ENCODE data around the gene MTNR1A. TPM values are rescaled to one million over a fixed set of nuclear protein-coding genes. Genes with fewer than 3 reads are reported as not detected.

Gene MTNR1A
- total RNA-seq, 1 donor, result not detected

- no peak overlapping the region for H2AFZ ChIP-seq (ENCODE audit: low read length)
- no peaks in the 10 kb centered on the region for H3K4me1 ChIP-seq (ENCODE audit: insufficient read depth, low read length)
- TF ChIP-seq, protein P1, sequence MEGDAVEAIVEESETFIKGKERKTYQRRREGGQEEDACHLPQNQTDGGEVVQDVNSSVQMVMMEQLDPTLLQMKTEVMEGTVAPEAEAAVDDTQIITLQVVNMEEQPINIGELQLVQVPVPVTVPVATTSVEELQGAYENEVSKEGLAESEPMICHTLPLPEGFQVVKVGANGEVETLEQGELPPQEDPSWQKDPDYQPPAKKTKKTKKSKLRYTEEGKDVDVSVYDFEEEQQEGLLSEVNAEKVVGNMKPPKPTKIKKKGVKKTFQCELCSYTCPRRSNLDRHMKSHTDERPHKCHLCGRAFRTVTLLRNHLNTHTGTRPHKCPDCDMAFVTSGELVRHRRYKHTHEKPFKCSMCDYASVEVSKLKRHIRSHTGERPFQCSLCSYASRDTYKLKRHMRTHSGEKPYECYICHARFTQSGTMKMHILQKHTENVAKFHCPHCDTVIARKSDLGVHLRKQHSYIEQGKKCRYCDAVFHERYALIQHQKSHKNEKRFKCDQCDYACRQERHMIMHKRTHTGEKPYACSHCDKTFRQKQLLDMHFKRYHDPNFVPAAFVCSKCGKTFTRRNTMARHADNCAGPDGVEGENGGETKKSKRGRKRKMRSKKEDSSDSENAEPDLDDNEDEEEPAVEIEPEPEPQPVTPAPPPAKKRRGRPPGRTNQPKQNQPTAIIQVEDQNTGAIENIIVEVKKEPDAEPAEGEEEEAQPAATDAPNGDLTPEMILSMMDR (IDR thresholded peaks at IDR 0.05; ENCODE audit: extremely low read depth, low read depth, low read length), result no peak
- H3K9me3 ChIP-seq (ENCODE audit: low read depth, low read length), result no peaks in the 10 kb centered on the region
- no peaks in the 10 kb centered on the region for H3K79me2 ChIP-seq (ENCODE audit: insufficient read depth, low read length)
- H3K27me3 ChIP-seq (ENCODE audit: insufficient read depth, low read length), result no peaks in the 10 kb centered on the region
- no peak overlapping the region for H3K4me2 ChIP-seq (ENCODE audit: insufficient read depth, low read length)
- no peak overlapping the region for H3K27ac ChIP-seq (ENCODE audit: low read depth, low read length)
- H3K4me3 ChIP-seq (ENCODE audit: insufficient read depth, low read length), result no peak overlapping the region
- H4K20me1 ChIP-seq (ENCODE audit: insufficient read depth, low read length), result no peaks in the 10 kb centered on the region
- no peak for DNase-seq (ENCODE audit: insufficient read length, low spot score, missing footprints)
- no peaks in the 10 kb centered on the region for H3K36me3 ChIP-seq (ENCODE audit: insufficient read depth, low read length)
These were observed 60.9 kb downstream of the MTNR1A start for GRCh38 chr4:186494496-186494895.

DNA sequence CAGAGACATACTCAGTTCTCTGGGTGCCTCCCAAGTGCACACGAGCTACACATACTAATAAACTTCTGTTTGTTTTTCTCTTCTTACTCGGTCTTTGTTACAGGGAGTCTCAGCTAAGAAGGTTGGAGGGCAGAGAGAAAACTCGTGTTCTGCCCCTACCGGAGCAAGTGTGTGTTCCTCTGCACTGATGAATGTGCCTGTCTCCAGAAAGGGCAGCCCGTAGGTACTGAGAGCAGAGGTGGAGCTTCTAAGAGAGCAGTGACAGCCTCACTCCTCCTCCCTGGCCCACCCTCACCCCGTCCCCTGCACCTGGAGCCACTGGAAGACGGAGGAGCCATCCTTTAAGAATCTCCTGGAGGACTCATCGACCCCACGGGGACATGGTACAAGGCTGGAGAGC, 67.6 kb downstream of the MTNR1A start:
- H4K20me1 ChIP-seq (ENCODE audit: insufficient read depth, low read length), result no peaks in the 10 kb centered on the region
- no peak overlapping the region for H2AFZ ChIP-seq (ENCODE audit: low read length)
- no peak overlapping the region for H3K4me2 ChIP-seq (ENCODE audit: insufficient read depth, low read length)
- H3K36me3 ChIP-seq (ENCODE audit: insufficient read depth, low read length), result no peaks in the 10 kb centered on the region
- no peak overlapping the region for H3K27ac ChIP-seq (ENCODE audit: low read depth, low read length)
- no peaks in the 10 kb centered on the region for H3K9me3 ChIP-seq (ENCODE audit: low read depth, low read length)
- peaks cover 5% of the 10 kb centered on the region for H3K4me1 ChIP-seq (ENCODE audit: insufficient read depth, low read length)
- no peak for DNase-seq (ENCODE audit: insufficient read length, low spot score, missing footprints)
- no peaks in the 10 kb centered on the region for H3K79me2 ChIP-seq (ENCODE audit: insufficient read depth, low read length)
- H3K4me3 ChIP-seq (ENCODE audit: insufficient read depth, low read length), result no peak overlapping the region
- H3K27me3 ChIP-seq (ENCODE audit: insufficient read depth, low read length), result no peaks in the 10 kb centered on the region
- TF ChIP-seq, protein P1 (IDR thresholded peaks at IDR 0.05; ENCODE audit: extremely low read depth, low read depth, low read length), result no peak

- Histone ChIP-seq H2AFZ (ENCODE audit: low read length) (peak overlapping the region; percentile 4), H3K27ac (ENCODE audit: low read depth, low read length) (no peak overlapping the region), H3K4me1 (ENCODE audit: insufficient read depth, low read length) (peaks cover 5% of the 10 kb centered on the region), H3K4me2 (ENCODE audit: insufficient read depth, low read length) (peak overlapping the region; percentile 87), H3K27me3 (ENCODE audit: insufficient read depth, low read length) (no peaks in the 10 kb centered on the region), H3K79me2 (ENCODE audit: insufficient read depth, low read length) (no peaks in the 10 kb centered on the region), H3K36me3 (ENCODE audit: insufficient read depth, low read length) (no peaks in the 10 kb centered on the region), H3K4me3 (ENCODE audit: insufficient read depth, low read length) (peak overlapping the region; percentile 66), H3K9me3 (ENCODE audit: low read depth, low read length) (no peaks in the 10 kb centered on the region), H4K20me1 (ENCODE audit: insufficient read depth, low read length) (no peaks in the 10 kb centered on the region)
- peak; percentile 42 for DNase-seq (ENCODE audit: insufficient read length, low spot score, missing footprints)
- TF ChIP-seq, protein P1 (IDR thresholded peaks at IDR 0.05; ENCODE audit: extremely low read depth, low read depth, low read length), result no peak
These were observed 69.2 kb downstream of the MTNR1A start for GRCh38 chr4:186486172-186486571.

- Histone ChIP-seq H3K9me3 (ENCODE audit: low read depth, low read length) (no peaks in the 10 kb centered on the region), H3K4me1 (ENCODE audit: insufficient read depth, low read length) (peaks cover 5% of the 10 kb centered on the region), H3K27me3 (ENCODE audit: insufficient read depth, low read length) (no peaks in the 10 kb centered on the region), H3K79me2 (ENCODE audit: insufficient read depth, low read length) (no peaks in the 10 kb centered on the region), H3K4me3 (ENCODE audit: insufficient read depth, low read length) (peak overlapping the region; percentile 66), H3K36me3 (ENCODE audit: insufficient read depth, low read length) (no peaks in the 10 kb centered on the region), H2AFZ (ENCODE audit: low read length) (peak overlapping the region; percentile 91), H3K4me2 (ENCODE audit: insufficient read depth, low read length) (peak overlapping the region; percentile 87), H3K27ac (ENCODE audit: low read depth, low read length) (no peak overlapping the region), H4K20me1 (ENCODE audit: insufficient read depth, low read length) (no peaks in the 10 kb centered on the region)
- TF ChIP-seq, protein P1 (IDR thresholded peaks at IDR 0.05; ENCODE audit: extremely low read depth, low read depth, low read length), result no peak
- DNase-seq (ENCODE audit: insufficient read length, low spot score, missing footprints), result peak; percentile 82
These were observed 69.8 kb downstream of the MTNR1A start for GRCh38 chr4:186485561-186486062.

Data from osteoblast (primary cell).